Nephron (organoid): Measurements from ENCODE around the gene ARL14EP.
A peak's percentile ranks its signal among the peaks of the same experiment; 100 is the strongest.

Experiments used
- H3K27ac Mint-ChIP-seq, 3 experiments: 2 replicates each; pipeline ENCODE4 v1.8.0; 2020; ENCODE audit warnings: mixed read lengths in 3 of 3, mild to moderate bottlenecking in 2 of 3, moderate library complexity in 1 of 3
- H3K27me3 Mint-ChIP-seq: 2 replicates; pipeline ENCODE4 v1.8.0; 2021; ENCODE audit warnings: low read depth, mild to moderate bottlenecking, moderate library complexity, mixed read lengths
- H3K36me3 Mint-ChIP-seq: 2 replicates; pipeline ENCODE4 v1.8.0; 2020; ENCODE audit warnings: low read depth, mixed read lengths
- H3K4me1 Mint-ChIP-seq: 2 replicates; pipeline ENCODE4 v1.8.0; 2020; ENCODE audit warnings: mixed read lengths
- H3K4me3 Mint-ChIP-seq, 3 experiments: 2 replicates each; pipeline ENCODE4 v1.8.0; 2020; ENCODE audit warnings: mild to moderate bottlenecking in 3 of 3, mixed read lengths in 3 of 3, moderate library complexity in 2 of 3
- H3K9me3 Mint-ChIP-seq: 2 replicates; pipeline ENCODE4 v1.8.0; 2020; ENCODE audit warnings: mixed read lengths
- TF ChIP-seq, protein P1 (sequence below), 3 experiments: fragments of 200-600 bp; sonication (generic); IDR thresholded peaks; one replicate each; pipeline ENCODE4 v1.5.0; 2021; ENCODE audit warnings: antibody characterized with exemption in 3 of 3; ENCODE audit not compliant: unreplicated experiment in 3 of 3

Gene ARL14EP

GRCh38 chr11:30346068-30346688 is 23.3 kb downstream of the ARL14EP start:
- Mint-ChIP-seq H3K4me3 (no peak overlapping the region), H3K4me1 (peaks cover 3% of the 10 kb centered on the region), H3K36me3 (peaks cover 18% of the 10 kb centered on the region), H3K27me3 (peaks cover 8% of the 10 kb centered on the region), H3K9me3 (no peaks in the 10 kb centered on the region), H3K27ac (no peak overlapping the region)
- TF ChIP-seq, protein P1, sequence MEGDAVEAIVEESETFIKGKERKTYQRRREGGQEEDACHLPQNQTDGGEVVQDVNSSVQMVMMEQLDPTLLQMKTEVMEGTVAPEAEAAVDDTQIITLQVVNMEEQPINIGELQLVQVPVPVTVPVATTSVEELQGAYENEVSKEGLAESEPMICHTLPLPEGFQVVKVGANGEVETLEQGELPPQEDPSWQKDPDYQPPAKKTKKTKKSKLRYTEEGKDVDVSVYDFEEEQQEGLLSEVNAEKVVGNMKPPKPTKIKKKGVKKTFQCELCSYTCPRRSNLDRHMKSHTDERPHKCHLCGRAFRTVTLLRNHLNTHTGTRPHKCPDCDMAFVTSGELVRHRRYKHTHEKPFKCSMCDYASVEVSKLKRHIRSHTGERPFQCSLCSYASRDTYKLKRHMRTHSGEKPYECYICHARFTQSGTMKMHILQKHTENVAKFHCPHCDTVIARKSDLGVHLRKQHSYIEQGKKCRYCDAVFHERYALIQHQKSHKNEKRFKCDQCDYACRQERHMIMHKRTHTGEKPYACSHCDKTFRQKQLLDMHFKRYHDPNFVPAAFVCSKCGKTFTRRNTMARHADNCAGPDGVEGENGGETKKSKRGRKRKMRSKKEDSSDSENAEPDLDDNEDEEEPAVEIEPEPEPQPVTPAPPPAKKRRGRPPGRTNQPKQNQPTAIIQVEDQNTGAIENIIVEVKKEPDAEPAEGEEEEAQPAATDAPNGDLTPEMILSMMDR (IDR thresholded peaks at IDR 0.05; ENCODE audit: unreplicated experiment in 3 of 3), result peak; percentile 64 to 84 (median 69)

DNA sequence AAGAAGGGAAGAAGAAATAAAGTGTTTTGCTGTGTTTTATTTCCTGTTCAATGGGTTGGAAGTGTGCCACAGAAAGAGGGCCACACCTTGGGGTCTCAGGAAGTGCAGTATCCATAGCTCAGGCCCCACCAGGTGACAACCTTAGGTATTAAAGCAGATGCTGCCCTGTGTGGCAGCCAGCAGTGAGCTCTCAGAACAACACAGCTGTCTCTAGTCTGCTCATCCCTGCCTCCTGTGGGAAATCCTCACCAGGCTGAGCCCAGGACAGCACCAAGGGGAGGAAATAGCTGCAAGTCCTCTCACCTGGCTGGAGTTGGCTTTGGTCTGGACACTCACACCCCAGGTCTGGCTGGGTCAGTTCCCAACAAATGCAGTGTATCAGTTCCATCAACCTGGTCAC is 25.1 kb downstream of the ARL14EP start:
- Mint-ChIP-seq H3K4me1 (peaks cover 9% of the 10 kb centered on the region), H3K27ac (no peak overlapping the region), H3K4me3 (no peak overlapping the region), H3K9me3 (no peaks in the 10 kb centered on the region), H3K27me3 (peaks cover 18% of the 10 kb centered on the region), H3K36me3 (peaks cover 8% of the 10 kb centered on the region)
- TF ChIP-seq, protein P1 (IDR thresholded peaks at IDR 0.05; ENCODE audit: unreplicated experiment in 3 of 3), result no peak

GRCh38 chr11:30349885-30350284 is 27.0 kb downstream of the ARL14EP start:
- Mint-ChIP-seq H3K4me3 (no peak overlapping the region), H3K4me1 (peaks cover 9% of the 10 kb centered on the region), H3K27ac (no peak overlapping the region), H3K27me3 (peaks cover 26% of the 10 kb centered on the region), H3K9me3 (no peaks in the 10 kb centered on the region), H3K36me3 (peaks cover 5% of the 10 kb centered on the region)
- TF ChIP-seq, protein P1 (IDR thresholded peaks at IDR 0.05; ENCODE audit: unreplicated experiment in 3 of 3), result no peak

DNA sequence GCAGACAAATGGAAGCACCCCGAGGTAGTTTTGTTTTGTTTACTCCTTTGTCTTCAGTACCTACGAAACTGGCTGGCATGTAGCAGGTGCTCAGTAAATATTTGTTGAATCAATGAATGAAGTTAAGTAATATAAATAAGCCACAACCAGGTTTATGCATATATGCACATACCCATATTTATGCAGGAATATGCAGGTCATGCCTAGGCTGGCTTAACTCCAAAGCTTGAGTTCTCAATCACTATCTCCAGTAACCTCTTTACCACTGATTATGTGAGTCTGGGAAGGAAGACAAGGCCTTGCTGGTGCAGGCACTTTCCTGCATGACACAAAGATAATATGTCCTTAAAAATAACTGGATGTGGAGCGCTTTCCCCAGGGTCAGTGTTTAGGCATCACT is 27.5 kb downstream of the ARL14EP start:
- Mint-ChIP-seq H3K27ac (no peak overlapping the region), H3K27me3 (peaks cover 26% of the 10 kb centered on the region), H3K4me3 (no peak overlapping the region), H3K4me1 (peaks cover 9% of the 10 kb centered on the region), H3K36me3 (no peaks in the 10 kb centered on the region), H3K9me3 (peaks cover 2% of the 10 kb centered on the region)
- TF ChIP-seq, protein P1 (IDR thresholded peaks at IDR 0.05; ENCODE audit: unreplicated experiment in 3 of 3), result no peak

DNA sequence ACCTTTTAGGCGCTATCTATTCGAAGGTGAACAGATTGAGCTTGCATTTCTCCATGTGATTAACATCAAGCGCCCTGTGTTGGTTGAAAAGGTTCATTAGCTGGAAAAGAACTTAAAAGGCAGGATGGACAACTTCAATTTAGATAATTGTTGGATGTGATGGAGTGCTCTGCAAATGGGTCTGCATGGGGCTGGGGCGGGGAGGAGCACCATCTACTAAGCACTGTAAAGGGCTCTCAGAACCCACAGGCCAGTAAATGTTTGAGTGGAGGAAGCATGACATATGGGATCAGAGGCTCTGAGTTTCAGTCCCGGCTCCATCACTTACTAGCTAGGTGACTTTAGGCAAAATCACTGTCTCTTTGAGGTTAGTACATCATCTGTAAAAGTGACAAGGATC is 28.2 kb downstream of the ARL14EP start:
- Mint-ChIP-seq H3K4me3 (no peak overlapping the region), H3K27ac (no peak overlapping the region), H3K4me1 (peaks cover 9% of the 10 kb centered on the region), H3K9me3 (peaks cover 3% of the 10 kb centered on the region), H3K27me3 (peaks cover 26% of the 10 kb centered on the region), H3K36me3 (peaks cover 3% of the 10 kb centered on the region)
- TF ChIP-seq, protein P1 (IDR thresholded peaks at IDR 0.05; ENCODE audit: unreplicated experiment in 3 of 3), result no peak

GRCh38 chr11:30356391-30356790 is 33.5 kb downstream of the ARL14EP start:
- H3K36me3 Mint-ChIP-seq, result peaks cover 3% of the 10 kb centered on the region
- peaks cover 30% of the 10 kb centered on the region for H3K27me3 Mint-ChIP-seq
- TF ChIP-seq, protein P1 (IDR thresholded peaks at IDR 0.05; ENCODE audit: unreplicated experiment in 3 of 3), result no peak
- peaks cover 25% of the 10 kb centered on the region for H3K4me1 Mint-ChIP-seq
- H3K9me3 Mint-ChIP-seq, result peaks cover 3% of the 10 kb centered on the region
- H3K27ac Mint-ChIP-seq, result no peak overlapping the region
- H3K4me3 Mint-ChIP-seq, result no peak overlapping the region
